Aorta (tissue), 5 donors: ENCODE measurements around the gene MGST2. TPM values are rescaled to one million over a fixed set of nuclear protein-coding genes. Genes with fewer than 3 reads are reported as not detected.

Experiments used
- ATAC-seq: fragments of 200-7000 bp; cut with Tn5 transposase; one replicate; pipeline ENCODE4 v1.9.1; 2022; ENCODE audit warnings: moderate library complexity; ENCODE audit not compliant: low FRiP score
- DNase-seq, 2 donors: peaks; one replicate each; pipeline ENCODE4 v3.0.0-alpha.2; 2020
- H3K27ac ChIP-seq, 2 donors: one replicate each; pipeline ENCODE4 v1.5.1; 2013; ENCODE audit warnings: low read length in 2 of 2, mild to moderate bottlenecking in 2 of 2, moderate library complexity in 2 of 2, control low read depth in 1 of 2, inconsistent platforms in 1 of 2, low read depth in 1 of 2
- H3K27me3 ChIP-seq, 2 donors: one replicate each; pipeline ENCODE4 v1.6.1; 2013; ENCODE audit warnings: control low read depth in 1 of 2, low read length in 1 of 2, mild to moderate bottlenecking in 1 of 2, moderate library complexity in 1 of 2; ENCODE audit not compliant: insufficient read depth in 2 of 2, control insufficient read depth in 1 of 2
- H3K36me3 ChIP-seq, 2 donors: one replicate each; pipeline ENCODE4 v1.6.1; 2013; ENCODE audit warnings: control low read depth in 1 of 2, low read length in 1 of 2, mild to moderate bottlenecking in 1 of 2; ENCODE audit not compliant: insufficient read depth in 2 of 2, control insufficient read depth in 1 of 2
- H3K4me1 ChIP-seq, 2 donors: one replicate each; pipeline ENCODE4 v1.6.1; 2013; ENCODE audit warnings: low read length in 2 of 2, control low read depth in 1 of 2, mild to moderate bottlenecking in 1 of 2, moderate library complexity in 1 of 2; ENCODE audit not compliant: insufficient read depth in 2 of 2, control insufficient read depth in 1 of 2
- H3K4me3 ChIP-seq, 2 donors: one replicate each; pipeline ENCODE4 v1.5.1; 2013; ENCODE audit warnings: low read length in 2 of 2, control low read depth in 1 of 2, mild to moderate bottlenecking in 1 of 2
- H3K9me3 ChIP-seq: one replicate; pipeline ENCODE4 v1.6.1; 2013; ENCODE audit warnings: mild to moderate bottlenecking, low read length; ENCODE audit not compliant: control insufficient read depth
- WGBS, 2 donors: extraction: QIAGEN DNeasy Blood & Tissue Kit; methylation state at CpG; one replicate each; pipeline ENCODE4 v1.1.7; 2013; 5-methylcytosine and 5-hydroxymethylcytosine counted together
- intact Hi-C, 2 donors: fragments of 100-400 bp; cut with DNase I; formaldehyde crosslinking; loops; one replicate each; pipeline versions ENCODE4 v1.14.2 to v1.15.0; 2022
- polyA plus RNA-seq, 2 donors: library from polyadenylated mRNA; stranded (reverse); fragments of 200-250 nt; gene quantifications; one replicate each; pipeline ENCODE4 v1.2.3, GENCODE V29; 2013
- total RNA-seq, 2 donors: library from RNA; stranded (reverse); fragmentation: NEBNext Ultra II Directional; extraction: Animal tissue kit (Norgen Biotek cat#: 25700); gene quantifications; one replicate each; pipeline ENCODE4 v1.2.1, GENCODE V29; 2021
- donor health status: healthy with polysubstance abuse.
- donor health status: Bipolar disorder and iron deficiency.
- donor health status: DM: no; HTN: no; CAD: no.
- donor health status: DM: no; HTN: no; CAD: no.
- donor health status: DM: yes; HTN: yes; CAD: no.

Gene MGST2
- total and polyA plus RNA-seq, 4 donors, result 36.0 to 48.7 (median 44.6) TPM

DNA sequence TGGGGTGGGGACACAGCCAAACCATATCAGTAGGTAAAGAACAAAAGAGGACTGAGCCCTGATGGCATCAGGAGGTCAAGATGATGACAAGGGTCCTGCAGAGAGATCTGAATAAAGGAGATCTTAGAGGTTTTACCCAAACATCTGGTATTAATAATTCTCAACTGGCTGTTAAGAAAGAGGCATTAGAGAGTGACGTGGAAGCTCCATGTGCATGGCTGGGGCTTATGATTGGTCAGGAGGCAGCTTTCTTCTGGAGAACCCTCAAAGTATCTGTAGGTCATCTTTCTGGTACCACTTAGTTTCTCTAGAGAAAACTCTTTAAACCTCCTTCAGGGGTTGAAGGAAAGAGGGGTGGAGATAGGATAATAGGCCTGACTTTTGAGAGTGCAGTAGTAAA lies 18.7 kb downstream of the MGST2 start:
- ATAC-seq (no peak), DNase-seq (no peak)
- no peak overlapping the region for H3K27ac ChIP-seq
- H3K9me3 ChIP-seq, result no peaks in the 10 kb centered on the region
- no peak overlapping the region for H3K4me3 ChIP-seq
- H3K27me3 ChIP-seq, result no peaks in the 10 kb centered on the region
- 86 to 92% methylated on average over 1 of the region's 1 CpG for WGBS, 2 donors
- intact Hi-C loops, result no loop called here
- peaks cover 2 to 10% of the 10 kb centered on the region in 2 donors for H3K4me1 ChIP-seq
- peaks cover 0 to 4% of the 10 kb centered on the region in 2 donors for H3K36me3 ChIP-seq

DNA sequence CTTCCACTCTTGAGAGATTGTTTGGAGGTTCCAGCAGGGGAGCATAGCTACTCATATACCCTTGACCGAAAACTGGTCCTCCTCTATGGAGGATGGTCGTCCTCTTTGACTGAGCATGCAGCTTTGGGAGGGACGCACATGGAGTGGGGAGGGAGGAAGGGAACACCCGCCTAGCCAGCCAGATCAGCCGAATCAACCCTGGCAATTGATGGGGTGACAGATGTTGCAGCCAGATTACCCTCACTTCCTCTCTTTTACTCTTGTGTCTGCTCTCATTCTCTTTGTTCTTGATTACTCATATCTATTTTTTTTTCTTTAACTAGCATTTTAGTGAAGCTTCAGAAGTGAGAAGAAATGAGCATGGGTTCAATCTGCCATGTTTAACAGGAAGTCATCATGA lies 19.6 kb downstream of the MGST2 start:
- 97 to 100% methylated on average over 5 of the region's 5 CpGs for WGBS, 2 donors
- Histone ChIP-seq H3K27me3 (no peaks in the 10 kb centered on the region), H3K27ac (no peak overlapping the region), H3K9me3 (no peaks in the 10 kb centered on the region), H3K4me3 (no peak overlapping the region), H3K4me1 (peaks cover 2 to 10% of the 10 kb centered on the region in 2 donors), H3K36me3 (no peaks in the 10 kb centered on the region)
- ATAC-seq (no peak), DNase-seq (no peak)
- intact Hi-C loops, result no loop called here

DNA sequence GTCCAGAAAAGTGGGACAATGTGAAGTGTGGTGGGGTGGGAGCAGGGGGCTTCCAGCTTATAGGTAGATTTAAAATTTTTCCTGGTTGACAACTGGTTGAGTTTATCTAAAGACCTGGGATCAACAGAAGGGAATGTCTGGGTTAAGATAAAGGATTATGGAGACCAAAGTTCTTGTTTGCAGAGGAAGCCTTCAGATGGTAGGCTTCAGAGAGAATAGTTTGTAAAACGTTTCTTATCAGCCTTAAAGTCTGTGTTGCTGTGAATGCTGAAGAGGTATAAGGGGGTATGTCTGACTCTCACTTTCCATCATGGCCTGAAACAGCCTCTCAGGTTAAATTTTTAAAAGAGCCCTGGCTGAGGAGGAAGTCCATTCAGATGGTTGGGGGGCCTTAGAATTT lies 20.5 kb downstream of the MGST2 start:
- Histone ChIP-seq H3K27me3 (no peaks in the 10 kb centered on the region), H3K36me3 (no peaks in the 10 kb centered on the region), H3K27ac (peak overlapping the region in 1 of 2 donors; percentile 85), H3K4me1 (peaks cover 2 to 10% of the 10 kb centered on the region in 2 donors), H3K9me3 (no peaks in the 10 kb centered on the region), H3K4me3 (no peak overlapping the region)
- ATAC-seq (no peak), DNase-seq (no peak)
- intact Hi-C loops, result no loop called here
- WGBS, 2 donors, result 8 to 25% methylated on average over 1 of the region's 1 CpG

DNA sequence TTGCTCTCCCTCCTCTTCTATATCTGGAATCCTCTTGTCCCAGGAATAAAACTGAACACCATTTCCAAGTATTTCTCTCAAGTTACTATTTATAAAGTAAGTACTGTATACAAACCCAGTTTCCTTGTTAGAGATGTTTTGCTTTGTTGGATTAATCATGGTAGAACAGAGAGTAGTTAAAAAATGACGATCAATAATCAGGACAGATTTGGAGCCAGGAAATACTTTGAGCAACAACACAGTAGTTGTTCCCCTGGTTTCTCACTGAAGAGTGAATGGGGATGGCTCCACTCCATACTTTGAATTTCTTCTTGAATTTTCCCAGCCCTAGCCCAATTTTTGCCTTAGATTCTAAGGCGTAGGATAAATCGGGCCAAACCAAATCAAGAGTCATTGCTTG lies 21.4 kb downstream of the MGST2 start:
- intact Hi-C loops, result no loop called here
- peaks cover 2 to 10% of the 10 kb centered on the region in 2 donors for H3K4me1 ChIP-seq
- H3K9me3 ChIP-seq, result no peaks in the 10 kb centered on the region
- ATAC-seq, result peak; percentile 5
- no peak overlapping the region for H3K4me3 ChIP-seq
- no peaks in the 10 kb centered on the region for H3K36me3 ChIP-seq
- H3K27me3 ChIP-seq, result no peaks in the 10 kb centered on the region
- peak overlapping the region; percentile 26 to 85 for H3K27ac ChIP-seq
- 3 to 9% methylated on average over 3 of the region's 3 CpGs for WGBS, 2 donors
- DNase-seq, result no peak

DNA sequence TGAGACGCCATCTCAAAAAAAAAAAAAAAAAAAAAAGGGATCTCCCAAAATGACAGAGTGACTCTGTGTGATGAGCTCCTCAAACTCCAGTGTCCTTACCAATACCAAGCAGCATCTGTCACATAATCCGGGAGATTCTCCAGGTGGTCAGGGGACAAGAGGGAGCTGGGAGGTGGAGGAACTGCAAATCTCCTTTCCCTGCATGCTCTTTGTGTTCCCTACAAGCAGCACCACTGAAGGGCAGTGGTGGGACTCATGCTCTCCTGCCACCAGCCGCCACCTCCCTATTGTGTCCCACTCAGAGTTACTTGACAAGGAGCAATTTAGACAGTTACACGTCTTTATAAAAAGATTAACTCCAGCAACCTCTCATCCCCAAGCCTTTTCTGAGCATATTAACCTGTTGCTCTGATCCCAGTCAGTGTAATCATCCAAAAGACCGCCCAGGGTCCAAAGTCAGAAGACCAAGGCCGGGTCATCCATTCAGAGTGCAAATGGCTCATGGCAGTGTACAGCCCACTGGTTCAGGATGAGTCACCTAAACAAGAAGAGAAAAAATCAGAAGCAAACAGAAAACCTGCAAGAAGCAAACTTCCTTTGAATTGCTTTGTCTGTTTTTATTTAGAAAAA lies 23.6 kb downstream of the MGST2 start:
- 94 to 98% methylated on average over 6 of the region's 6 CpGs for WGBS, 2 donors
- no peaks in the 10 kb centered on the region for H3K9me3 ChIP-seq
- intact Hi-C loops, result no loop called here
- peaks cover 2 to 10% of the 10 kb centered on the region in 2 donors for H3K4me1 ChIP-seq
- no peak overlapping the region for H3K27ac ChIP-seq
- H3K27me3 ChIP-seq, result no peaks in the 10 kb centered on the region
- ATAC-seq, result no peak
- H3K36me3 ChIP-seq, result no peaks in the 10 kb centered on the region
- H3K4me3 ChIP-seq, result no peak overlapping the region
- DNase-seq, result no peak

DNA sequence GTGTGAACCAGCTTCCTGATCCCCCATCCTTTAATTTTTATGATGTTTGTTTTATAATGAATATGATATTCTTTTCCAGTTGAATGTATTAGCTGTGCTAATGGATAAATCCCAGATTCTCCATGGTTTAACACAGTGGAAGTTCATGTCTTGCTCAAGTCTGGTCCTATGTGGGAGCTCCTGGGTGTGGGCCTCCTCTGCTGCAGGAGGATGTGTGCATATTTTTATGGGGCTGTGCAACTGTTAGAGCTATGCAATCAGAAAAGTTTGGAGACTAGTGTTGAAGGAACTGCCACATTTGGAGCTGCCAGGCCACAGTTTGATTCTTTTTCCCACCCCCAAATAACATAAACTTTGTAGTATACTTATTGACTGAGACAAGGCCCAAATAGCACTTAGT lies 24.8 kb downstream of the MGST2 start:
- intact Hi-C loops, result no loop called here
- no peaks in the 10 kb centered on the region for H3K36me3 ChIP-seq
- no peak overlapping the region for H3K4me3 ChIP-seq
- DNase-seq (no peak), ATAC-seq (no peak)
- H3K27me3 ChIP-seq, result no peaks in the 10 kb centered on the region
- H3K27ac ChIP-seq, result no peak overlapping the region
- H3K9me3 ChIP-seq, result no peaks in the 10 kb centered on the region
- peaks cover 2 to 10% of the 10 kb centered on the region in 2 donors for H3K4me1 ChIP-seq

DNA sequence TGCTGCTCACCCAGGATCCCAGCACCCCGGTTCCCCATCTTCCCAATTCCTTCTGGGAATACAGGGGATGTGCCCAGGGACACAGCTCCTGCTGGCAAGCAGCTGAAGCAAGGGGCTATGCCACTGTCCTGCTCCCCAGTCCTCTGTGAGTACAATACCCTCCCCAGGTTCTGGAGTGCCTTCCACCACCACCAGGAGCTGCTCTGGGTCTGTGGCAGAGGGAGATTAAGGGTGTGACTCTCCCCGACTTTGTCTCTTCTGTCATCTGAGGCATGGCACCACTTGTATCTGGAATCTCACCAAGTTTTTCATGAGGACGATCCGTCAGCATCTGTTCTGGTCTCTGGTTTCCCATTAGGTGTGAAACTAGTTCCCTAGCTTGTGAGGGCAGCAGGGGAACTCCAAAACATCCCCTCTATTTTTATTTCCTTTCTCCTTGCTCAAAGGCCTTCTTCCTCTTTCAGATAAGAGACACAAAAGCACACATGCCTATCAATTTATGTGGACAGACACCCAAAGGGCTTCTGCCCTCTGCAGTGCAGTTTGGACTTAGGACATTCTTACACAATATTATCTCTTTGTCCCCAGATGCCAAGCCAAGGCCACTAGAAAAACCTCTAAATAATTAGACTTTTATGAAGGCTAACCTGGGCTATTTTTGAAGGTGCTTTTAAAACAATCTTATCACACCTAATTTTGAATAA lies 26.8 kb downstream of the MGST2 start:
- Histone ChIP-seq H3K4me1 (peaks cover 0 to 2% of the 10 kb centered on the region in 2 donors), H3K27ac (no peak overlapping the region)
- 66 to 75% methylated on average over 4 of the region's 4 CpGs for WGBS, 2 donors

DNA sequence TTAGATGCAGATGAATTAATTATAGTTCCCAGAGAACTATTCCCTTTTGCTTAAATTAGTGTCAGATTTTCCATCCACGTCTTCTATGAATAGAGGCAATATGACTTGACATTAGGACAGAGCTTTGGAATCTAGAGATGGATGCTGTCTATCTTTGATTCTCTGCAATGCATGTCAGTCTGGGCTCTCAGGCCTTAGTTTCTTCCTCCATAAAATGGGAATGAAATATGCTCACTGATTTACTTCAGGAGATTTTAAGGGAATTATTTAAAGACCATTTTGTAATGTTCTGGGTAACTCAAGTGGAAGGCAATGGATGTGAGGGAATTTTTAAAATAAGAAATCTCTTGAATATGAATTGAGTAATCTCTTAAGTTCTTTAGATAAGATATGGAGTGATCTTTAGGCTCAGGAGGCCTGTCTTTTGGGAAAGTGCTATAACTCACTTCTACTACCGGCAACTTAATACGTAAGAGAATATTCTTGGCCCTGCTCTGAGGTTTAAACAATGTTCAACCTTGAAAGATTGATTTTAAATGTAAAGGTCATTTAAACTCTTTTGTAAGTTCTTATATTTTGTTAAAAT lies 29.0 kb downstream of the MGST2 start:
- Histone ChIP-seq H3K4me1 (no peaks in the 10 kb centered on the region), H3K27me3 (no peaks in the 10 kb centered on the region), H3K4me3 (no peak overlapping the region), H3K36me3 (no peaks in the 10 kb centered on the region), H3K27ac (no peak overlapping the region), H3K9me3 (no peaks in the 10 kb centered on the region)
- intact Hi-C loops, result no loop called here
- DNase-seq (no peak), ATAC-seq (no peak)
- 90 to 91% methylated on average over 3 of the region's 3 CpGs for WGBS, 2 donors

More for the DNA sequence above, 26.8 kb downstream of the MGST2 start:
- H3K4me3 ChIP-seq, result no peak overlapping the region
- H3K9me3 ChIP-seq, result no peaks in the 10 kb centered on the region
- H3K36me3 ChIP-seq, result no peaks in the 10 kb centered on the region
- no peak for ATAC-seq
- no peak for DNase-seq
- no peaks in the 10 kb centered on the region for H3K27me3 ChIP-seq
- intact Hi-C loops, result no loop called here

DNA sequence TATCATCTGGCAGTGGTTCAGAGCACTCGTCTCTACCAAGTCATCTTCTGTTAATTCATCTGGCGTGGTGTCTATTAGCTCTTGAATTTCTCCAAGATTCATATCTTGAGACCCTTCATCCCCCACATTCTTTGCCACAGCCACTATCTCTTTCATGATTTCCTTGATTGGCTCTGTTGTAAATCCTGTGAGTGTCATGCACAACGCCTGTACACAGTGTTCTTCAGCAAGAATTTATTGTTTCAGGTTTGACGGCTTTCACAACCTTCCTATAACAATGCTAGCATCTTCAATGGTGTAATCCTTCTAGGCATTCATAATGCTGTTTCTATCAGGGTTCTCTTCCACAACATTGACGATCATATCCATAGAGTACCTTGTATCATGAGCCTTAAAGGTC lies 30.9 kb downstream of the MGST2 start:
- ATAC-seq (no peak), DNase-seq (no peak)
- peaks cover 0 to 5% of the 10 kb centered on the region in 2 donors for H3K36me3 ChIP-seq
- H3K4me3 ChIP-seq, result no peak overlapping the region
- no peaks in the 10 kb centered on the region for H3K27me3 ChIP-seq
- no peak overlapping the region for H3K27ac ChIP-seq
- intact Hi-C loops, result no loop called here
- WGBS, 2 donors, result 97% methylated on average over 5 of the region's 5 CpGs
- H3K4me1 ChIP-seq, result no peaks in the 10 kb centered on the region
- H3K9me3 ChIP-seq, result no peaks in the 10 kb centered on the region
